Inflammatory macrophage treated with lipopolysaccharide for 1 hour (primary cell): Measurements from ENCODE around the gene PSMC3.

Source experiments
- DNase-seq, 2 donors: peaks; one replicate each; pipeline ENCODE4 v3.0.0-alpha.2; 2020 to 2022

Gene PSMC3

DNA sequence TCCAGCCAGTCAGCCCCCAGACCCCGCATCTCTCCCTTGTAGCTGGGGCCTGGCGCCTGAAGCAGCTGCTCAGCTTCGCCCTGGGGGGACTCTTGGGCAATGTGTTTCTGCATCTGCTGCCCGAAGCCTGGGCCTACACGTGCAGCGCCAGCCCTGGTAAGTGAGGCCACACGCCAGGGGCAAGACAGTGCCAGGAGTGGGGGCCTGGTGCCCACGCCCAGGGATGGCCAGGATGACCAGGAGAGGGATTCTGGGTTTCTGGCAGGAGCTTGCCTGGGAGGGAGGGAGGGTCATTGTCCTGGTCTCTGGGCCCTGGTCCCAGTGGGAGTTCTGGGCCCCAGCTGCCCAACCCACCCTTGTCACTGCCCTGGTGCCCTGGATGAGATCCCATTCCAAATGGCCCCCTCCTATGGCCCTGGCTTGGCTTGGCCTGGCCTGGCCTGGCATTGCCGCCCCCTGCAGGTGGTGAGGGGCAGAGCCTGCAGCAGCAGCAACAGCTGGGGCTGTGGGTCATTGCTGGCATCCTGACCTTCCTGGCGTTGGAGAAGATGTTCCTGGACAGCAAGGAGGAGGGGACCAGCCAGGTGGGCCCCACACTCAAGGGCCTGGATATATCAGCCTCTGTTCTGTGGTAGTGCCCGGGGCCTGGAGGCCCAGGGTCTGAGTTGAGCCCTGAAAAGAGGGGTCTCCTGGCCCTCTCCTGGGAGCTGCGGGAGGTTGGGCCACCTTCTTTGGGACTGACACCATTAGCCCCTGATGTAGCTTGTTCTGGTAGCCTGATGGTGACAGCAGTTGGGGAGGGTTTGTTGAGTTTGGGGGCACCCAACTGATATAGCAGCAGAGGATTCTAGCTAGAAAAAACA is 14.1 kb downstream of the PSMC3 start:
- peak; percentile 32 to 74 for DNase-seq

DNA sequence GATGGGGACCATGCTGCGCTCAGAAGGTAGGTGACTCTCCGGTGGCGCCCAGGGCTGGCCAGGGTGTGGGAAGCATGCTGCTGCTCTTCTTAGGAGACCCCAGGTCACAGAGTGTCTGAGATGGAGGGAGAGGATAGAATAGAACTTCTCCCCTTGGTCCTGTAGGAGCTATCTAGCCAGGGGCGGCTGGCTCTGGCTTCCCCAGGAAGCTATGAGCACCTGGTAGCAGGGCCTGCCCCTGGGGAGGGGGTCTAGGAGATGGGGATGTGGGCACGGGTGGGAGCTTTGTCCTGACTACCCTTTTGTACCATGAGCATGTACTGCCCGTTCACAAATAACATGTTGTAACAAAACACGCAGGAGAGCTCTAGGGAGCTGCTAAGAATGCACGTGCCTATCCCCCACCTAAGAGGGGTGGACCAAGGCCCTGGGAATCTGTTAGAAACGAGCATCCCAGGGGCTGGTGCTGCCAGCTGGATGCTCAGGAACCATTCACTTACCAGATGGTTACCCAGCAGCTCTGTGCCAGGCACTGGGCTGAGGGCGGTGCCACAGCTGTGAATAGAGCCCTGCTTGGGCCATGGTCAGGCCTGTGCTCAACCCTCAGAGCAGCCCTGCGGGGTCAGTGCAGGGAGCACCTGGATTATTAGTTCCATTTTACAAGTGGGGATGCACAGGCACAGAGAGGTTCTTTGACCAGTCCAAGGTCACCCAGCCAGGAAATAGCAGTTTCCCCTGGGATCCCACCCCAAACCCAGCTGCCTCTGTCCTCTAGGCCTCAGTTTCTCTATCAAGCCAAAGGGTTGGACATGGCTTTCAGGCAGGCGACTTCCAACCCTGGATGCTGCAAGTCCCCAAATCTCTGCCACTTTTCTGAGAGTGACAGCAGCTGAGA is 15.6 kb downstream of the PSMC3 start:
- no peak for DNase-seq

DNA sequence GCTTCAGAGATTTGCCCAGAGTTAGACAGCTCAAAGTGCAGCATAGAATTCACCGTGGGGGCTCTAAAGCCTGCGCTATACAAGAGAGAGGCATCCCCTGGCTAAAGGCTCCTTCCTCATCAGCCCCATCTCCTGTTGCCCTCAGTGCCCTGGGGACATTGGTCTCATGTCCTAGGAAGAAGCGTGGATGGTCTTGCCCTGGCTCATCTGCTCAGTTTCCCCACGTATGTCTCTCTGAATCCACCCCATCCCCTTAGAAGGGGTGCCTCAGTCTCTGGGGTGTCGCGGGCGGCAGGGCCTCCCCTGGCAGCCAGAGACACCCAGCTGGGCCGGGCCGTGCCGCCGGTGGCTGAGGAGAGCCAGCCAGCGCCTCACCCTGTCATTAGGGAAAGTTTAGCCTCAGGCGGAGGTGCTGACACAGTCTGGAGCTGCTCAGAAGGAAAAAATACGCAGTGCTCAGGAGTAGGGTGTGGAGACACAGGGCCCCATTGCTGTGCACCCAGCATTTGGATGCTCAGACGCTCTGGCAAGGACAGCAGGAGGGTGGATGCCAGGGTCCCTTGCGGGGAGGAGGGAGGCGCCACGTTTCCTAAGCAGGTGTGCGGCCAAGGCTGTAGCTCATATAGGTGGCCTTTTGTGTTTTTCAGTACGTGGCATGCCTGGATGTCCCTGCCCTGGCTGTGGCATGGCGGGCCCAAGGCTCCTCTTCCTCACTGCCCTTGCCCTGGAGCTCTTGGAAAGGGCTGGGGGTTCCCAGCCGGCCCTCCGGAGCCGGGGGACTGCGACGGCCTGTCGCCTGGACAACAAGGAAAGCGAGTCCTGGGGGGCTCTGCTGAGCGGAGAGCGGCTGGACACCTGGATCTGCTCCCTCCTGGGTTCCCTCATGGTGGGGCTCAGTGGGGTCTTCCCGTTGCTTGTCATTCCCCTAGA is 16.5 kb downstream of the PSMC3 start:
- no peak for DNase-seq

DNA sequence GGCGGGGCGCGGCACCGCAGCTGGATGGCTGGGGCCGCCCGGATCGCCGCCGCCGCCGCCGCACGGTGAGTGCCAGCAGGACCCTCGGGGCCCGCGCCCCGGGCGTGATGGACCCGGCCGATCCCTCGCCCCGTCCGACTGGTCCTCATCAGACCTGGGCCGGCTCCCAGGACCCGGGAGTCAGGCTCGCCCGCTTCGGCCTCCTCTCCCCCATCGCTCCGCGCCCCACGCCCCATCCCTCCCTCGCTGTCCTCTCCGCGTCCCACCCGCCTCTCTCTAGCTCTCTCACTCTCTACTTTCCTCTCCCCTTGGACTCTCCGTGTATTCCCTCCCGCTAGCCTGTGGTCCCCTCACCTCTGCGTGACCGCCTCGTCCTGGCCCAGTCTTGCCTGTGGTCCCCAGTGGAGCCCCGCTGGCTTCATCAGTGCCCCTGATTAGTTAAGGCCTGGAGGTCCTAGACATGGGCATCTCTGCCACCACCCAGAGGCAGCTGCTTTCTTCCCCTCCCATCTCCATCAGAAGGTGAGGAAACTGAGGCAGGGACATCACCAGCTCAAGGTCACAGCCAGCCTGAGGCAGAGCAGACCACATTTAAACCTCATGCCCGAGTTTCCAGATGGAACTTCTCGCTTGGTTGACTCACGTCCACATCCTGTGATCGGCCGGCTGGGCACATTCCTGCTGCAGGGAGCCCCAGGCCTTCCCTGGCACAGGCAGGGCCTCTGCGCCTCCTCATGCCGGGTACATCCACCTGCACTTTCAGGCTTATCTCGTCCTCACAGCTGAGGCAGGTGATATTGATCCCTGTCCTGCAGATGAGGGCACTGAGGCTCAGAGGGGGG is 17.4 kb downstream of the PSMC3 start:
- DNase-seq = peak in 1 of 2 donors; percentile 14

DNA sequence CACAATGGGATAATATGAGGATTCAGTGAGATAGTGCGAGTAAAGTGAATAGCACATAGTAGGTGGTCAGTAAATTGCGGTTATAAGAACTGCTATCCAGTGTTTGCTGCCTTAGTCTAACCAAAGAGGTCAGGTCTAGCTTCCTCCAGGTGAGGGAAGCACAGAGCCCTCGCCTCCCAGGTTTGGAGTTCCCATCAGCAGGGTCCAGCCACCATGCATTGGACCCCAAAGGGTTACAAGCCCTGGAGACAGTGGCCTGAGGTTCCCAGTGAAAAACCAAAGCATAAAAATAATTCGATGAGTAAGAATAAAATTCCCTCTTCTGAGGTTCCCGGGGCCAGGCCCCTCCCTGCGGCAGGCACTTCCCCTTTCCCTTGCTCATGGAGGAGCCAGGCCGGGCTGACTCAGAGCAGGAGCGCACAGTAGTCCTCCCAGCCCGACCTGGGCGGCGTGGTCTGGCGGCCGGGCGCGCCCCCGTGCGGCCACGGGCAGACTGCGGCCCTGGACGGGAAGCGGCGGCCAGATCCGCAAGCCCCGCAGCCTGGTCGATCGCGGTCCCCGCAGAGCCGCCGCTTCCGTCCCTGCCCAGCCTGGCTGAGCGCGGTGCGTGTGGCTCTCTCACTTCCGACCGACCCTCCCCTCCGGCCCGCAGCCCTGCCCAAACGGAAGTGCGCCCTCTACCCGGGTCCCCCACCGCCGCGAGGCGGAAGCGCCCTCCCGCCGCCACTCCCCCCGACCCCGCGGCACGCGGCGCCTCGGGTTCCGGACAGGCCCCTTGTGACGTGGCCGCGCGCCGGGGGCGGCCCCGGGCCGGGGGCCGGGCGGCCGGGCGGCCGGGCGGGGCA is 18.3 kb downstream of the PSMC3 start, which contains the start of gene SLC39A13:
SLC39A13 (plus strand) TSS at position 845 of the 845 bp plus-strand sequence. CDS start 1,505 bp downstream, outside the sequence.
- peak; percentile 97 to 99 for DNase-seq

DNA sequence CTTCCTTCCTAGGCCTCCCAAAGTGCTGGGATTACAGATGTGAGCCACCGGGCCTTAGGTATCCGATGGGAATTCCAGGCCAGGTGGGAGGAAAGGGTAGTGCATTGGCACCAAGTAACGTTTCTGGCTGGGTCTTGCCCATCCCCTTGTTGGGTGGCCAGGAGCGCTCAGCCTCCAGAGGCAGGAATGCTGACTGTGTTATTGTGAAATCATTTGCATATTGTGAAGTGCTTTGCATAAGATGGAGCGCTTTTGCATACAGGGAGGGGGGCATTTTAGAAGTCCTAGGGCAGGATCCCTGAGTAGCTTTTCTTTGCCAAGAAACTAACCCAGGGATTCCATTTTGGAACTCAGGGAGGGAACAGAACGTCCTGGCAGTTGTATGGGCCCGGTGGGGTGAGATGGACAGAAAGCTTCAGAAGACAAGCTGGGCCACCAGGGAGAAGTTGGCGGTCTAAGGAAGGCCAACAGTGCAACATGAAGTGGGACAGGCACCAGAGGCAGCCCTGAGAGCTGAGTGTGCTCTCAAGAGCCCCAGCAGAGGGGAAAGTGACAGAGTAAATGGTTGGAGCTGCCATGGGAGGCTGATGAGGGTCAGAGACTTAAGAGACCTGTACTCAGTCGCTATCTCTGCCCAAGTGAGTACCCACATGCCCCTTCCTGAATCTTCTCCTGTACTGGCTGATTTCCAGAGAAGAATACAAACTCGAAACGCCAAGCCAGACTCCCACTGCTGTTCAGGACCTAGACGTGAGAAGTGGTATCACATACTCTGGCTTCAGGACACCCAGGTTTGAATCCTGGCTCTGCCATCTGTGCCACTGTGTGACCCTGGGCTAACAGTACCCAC is 19.1 kb downstream of the PSMC3 start:
- DNase-seq = peak; percentile 89 to 92

DNA sequence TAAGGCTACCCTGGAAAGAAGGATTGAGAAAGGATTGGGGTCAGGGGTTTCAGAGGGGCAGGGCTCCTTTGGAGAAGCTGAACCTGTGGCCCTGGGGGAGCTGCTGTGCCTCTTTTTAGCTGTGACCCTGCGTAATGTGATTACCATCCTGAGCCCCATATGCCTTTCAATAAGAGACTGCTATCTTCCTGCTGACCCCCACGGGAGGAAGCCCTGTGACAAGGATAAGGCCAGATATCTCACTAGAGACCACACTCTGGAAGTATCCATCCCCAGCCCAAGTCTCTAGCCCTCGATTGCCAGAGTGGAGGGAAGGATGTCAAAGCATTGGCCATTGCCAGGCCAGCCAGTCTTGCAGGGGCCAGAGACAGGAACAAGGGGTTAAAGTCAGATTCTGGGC is 22.7 kb downstream of the PSMC3 start:
- DNase-seq = no peak

DNA sequence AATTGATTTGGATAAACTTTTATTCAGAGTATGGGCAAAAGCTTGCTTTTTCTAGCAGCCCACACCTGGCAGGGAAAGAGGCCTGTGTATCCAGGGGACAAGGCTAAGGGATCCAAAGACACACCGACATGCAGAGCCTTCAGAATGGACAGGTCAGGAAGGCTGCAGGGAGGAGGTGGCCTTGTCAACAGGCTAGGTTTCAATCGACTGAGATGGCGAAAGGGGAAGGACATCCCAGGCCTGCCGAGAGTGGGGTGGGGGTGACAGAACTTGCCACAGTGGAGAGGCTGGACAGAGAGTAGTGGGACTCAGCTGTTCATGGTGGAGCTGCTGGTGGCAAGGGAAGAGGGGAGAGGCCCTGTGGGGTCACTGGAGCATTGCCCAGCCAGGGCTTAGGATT is 23.1 kb downstream of the PSMC3 start:
- DNase-seq = no peak

DNA sequence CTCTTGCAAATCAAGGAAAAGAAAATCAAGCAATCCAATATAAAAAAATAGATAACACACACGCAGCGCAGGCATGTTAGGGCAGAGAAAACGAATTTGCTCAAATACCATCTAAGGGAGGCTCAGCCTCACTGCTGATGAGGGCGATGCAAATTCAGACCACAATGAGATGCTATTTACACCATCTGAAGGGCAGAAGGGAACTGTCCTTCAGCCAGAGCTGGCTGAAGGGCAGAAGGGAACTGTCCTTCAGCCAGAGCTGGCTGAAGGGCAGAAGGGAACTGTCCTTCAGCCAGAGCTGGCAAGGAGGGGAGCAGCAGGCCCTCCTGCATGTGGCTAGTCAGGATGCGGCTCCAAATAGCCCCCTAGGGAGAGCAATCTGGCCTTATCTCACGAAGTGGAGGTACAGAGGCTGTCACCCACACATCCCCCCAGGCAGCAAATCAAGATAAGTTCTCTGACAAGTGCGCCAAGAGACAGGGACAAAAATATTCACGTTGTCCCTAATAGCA is 25.4 kb downstream of the PSMC3 start:
- DNase-seq = peak; percentile 17 to 27

DNA sequence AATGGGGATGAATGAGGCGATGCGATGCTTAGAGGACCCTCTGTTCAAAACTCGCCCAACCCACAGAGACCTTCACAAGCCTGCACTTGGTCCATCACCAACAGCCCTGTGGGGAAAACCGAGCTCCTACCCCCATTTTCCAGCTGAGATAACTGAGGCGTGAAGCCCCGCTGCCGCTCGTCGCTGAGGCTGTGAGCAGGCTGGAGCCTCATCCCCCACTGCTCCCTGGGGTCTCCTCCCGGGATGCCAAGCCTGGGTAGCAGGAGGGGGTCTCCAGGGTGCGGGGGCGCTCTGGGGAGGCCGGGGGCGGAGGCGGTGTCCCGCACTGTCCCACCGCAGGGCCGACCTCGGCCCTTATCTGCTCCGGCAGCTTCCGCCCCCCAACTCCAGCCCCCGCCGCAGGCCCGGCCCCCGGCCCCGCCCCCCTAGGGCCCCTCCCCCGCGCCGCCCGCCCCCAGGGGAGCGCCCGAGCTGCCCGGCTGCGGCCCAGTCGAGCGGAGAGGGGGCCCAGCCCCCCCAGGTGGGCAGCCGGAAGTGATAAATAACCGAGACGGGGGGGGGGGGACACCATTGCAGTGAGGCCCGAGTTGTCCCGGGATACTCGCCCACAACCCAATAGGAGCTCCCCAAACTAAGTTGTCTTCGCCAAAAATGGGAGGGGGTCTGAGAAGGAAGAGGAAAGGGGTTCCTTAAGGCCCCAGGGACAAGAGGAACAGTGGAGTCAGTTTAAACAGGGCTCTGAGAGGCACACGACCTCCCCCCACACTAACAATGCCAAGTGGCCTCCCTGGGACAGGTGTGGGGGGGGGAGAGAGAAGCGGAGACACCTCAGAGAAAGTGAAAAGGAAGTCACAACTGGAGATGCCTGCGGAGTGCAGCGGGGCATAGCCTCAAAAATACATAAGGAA is 26.1 kb downstream of the PSMC3 start:
- DNase-seq = no peak

DNA sequence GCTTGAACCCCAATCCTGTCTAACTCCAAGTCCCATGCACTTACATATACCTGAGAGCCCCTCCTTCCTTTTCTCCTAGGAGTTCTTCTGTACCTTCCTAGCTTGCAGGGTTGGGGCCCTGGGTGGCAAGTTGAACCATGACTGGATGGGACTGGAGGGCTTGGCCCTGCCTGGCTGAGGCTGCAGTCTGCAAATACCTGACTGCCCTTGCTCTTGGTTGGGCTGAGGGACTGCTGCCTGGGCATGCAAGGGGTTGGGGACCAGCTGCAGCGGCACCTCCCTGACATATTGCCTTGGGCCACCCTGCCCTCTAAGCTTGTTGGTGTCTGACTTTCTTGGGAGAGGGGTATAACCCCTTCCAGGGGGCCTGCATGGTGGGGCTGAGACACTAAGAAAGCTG is 27.7 kb downstream of the PSMC3 start:
- DNase-seq = no peak

DNA sequence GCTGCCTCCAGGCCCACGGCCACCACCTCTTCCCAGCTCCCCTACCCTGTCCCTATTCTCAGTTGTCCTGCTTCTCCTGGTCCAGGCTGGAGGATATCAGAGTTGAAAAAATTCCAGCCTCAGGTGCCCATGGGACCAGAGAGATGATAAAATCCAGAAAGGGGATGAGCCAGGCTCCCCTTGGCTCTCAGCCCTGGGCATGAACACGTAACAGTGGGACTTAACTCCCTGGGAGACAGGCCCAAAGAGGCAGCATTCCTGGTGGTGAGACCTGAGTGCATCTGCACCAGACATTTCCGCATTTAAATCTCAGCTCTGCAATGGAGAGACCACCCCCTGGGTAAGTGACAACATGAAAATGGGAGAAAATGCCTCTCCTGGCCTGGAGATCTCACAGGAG is 28.2 kb downstream of the PSMC3 start:
- no peak for DNase-seq

DNA sequence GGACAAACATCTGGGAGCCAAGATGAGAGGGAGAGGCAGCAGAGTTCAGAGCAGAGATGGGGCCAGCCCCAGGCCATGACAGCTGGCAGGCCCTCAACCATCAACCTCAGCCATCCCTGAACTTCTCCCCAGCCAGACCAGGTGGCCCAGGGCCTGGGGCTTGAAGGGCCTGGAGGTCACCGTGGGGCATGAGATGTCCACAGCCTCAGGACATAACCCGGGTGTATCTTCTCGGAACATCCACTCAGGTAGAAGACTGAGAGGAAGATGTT is 30.3 kb downstream of the PSMC3 start:
- no peak for DNase-seq

DNA sequence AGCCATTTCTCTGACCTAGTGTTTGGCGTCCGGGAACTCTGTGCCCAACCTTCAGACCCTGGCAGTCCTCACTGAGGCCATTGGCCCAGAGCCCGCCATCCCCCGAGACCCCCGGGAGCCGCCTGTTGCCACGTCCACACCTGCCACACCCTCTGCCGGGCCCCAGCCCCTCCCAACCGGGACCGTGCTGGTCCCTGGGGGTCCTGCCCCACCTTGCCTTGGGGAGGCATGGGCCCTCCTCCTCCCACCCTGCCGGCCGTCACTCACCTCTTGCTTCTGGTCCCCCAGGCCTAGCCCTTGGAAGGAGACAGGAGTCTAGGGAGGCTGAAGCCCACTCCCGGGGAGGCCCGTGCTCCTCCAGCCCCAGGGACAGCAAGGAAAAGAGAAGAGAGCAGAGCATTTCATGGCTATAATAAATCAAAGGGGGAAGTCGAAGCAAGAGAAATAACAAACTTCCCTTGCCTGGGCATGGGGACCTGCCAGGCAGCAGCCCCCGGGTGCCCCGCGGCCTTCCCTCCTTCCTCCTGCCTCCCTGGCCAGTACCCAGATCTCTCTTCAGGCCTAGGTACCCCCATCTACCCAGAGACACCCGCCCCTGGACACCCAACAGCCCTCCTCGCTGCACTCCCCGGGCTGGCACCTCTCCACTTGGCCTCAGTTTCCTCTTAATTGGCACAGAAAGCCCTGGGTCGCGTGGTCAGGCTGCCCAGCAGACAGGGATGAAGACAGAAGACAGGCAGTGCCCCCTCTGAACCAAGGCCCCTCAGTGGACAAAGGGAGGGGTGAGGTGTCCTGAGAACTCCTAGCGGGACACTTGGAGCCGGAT is 30.8 kb downstream of the PSMC3 start:
- peak; percentile 35 to 39 for DNase-seq

DNA sequence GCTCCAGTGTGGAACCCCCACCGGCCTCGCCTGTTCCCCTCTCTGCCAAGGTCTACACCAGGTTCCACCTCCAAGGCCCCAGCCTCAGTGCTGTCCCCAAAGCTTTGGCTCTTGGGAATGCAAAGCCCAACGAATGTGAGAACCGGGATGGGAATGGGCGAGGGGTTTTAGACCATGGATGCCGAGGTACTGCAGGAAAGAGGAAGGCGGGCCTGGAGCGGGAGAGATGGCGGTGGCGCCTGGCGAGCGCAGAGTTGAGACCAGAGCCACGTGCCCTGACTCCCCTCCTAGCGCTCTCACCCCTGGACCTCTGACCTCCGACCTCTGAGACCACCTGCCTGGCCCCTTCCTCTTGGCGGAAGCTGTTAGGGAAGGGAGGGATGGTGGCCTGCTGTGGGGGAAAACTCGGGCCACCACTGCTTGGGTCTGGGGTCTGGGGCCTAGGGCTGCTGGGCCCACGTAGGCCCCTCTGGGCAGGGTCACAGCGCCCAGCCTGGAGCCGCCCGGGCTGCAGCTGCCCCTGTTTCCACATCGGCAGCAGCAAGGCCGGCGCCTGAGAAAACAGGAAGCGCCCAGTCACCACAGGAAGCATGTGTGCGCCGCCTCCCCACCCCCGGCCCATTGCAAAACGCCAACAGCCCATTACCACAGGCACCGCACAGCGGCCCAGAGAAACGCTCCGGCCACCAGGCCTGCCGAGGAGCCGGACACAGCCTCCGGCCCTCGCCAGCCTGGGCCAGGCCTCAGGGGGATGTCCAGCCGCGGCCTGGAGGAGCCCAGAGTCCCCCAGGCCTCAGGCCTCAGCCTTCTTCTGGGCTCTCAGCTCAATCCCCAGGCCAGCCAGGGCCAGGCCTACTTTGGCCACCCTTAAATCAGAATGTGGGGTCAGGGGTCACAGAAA is 31.7 kb downstream of the PSMC3 start:
- peak; percentile 89 to 94 for DNase-seq

DNA sequence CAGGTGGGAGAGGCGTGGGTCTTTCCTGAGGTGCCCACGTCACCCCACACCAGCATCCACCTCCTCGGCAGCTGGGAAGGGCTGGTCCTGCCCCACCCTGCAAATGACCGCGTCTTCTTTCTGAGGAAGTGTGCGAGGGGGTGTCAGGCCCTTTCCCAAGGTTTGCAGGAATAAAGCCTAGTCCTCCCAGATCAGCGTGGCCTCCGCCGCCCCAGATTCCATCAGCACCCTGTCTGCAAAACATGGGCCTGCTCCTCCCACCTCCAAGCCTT is 32.3 kb downstream of the PSMC3 start:
- peak; percentile 39 to 85 for DNase-seq
